ENCODE measurements around the gene CHRM3.

The CHRM3 gene

DNA sequence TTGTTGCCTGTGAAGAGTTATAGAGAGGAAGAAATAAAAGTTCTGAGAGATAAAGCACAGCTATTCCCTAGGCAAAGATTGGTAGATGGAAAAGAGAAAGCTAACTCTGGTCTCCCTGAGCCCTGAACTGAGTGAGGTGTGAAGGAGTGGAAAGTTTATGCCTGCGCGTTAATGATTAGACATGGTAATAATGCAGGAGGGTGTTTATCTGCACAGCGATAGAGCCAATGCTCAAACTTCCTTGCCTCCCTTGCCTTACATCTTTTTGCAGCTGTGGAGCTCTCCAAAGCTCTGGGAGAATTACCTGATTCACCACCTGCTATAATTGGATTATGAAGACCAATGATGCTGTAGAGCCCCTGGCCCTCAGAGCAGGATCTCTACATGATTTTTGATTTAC, 32.8 kb upstream of the CHRM3 start:
- no peak overlapping the region for H2BK15ac ChIP-seq (replicated peaks; ENCODE audit: low read depth)
- WGBS (ENCODE audit: extremely low coverage, insufficient coverage, low lambda C conversion rate) = no CpG with 5 or more reads among the region's 3 CpGs

GRCh38 chr1:239354231-239354630, 32.1 kb upstream of the CHRM3 start:
- H3K56ac ChIP-seq (ENCODE audit: low read length) = no peak overlapping the region
- no peaks in the 10 kb centered on the region for H3K4me1 ChIP-seq (ENCODE audit: control insufficient read depth, low read depth, low read length)
- no peak overlapping the region for H3K4me2 ChIP-seq (ENCODE audit: low read length)
- H3K79me1 ChIP-seq (ENCODE audit: low read length) = no peaks in the 10 kb centered on the region
- no CpG with 5 or more reads among the region's 1 CpG for WGBS (ENCODE audit: extremely low coverage, insufficient coverage, low lambda C conversion rate)
- H2BK5ac ChIP-seq (ENCODE audit: low read length) = no peak overlapping the region
- no peak for DNase-seq
- no peaks in the 10 kb centered on the region for H3K79me2 ChIP-seq (ENCODE audit: control insufficient read depth, insufficient read depth, low read length)
- no peak overlapping the region for H4K8ac ChIP-seq (ENCODE audit: low read depth, low read length)
- no peaks in the 10 kb centered on the region for H3K36me3 ChIP-seq (ENCODE audit: control insufficient read depth, insufficient read depth, low read length)
- no peak overlapping the region for H2AK5ac ChIP-seq (ENCODE audit: low read length)
- no peak overlapping the region for H3K27ac ChIP-seq (ENCODE audit: low read depth, low read length)
- no peak overlapping the region for H3K9ac ChIP-seq (ENCODE audit: low read length)
- H4K5ac ChIP-seq (ENCODE audit: low read length) = no peak overlapping the region
- H3K18ac ChIP-seq (ENCODE audit: low read length) = no peak overlapping the region
- no peak overlapping the region for H2BK15ac ChIP-seq (replicated peaks; ENCODE audit: low read depth)
- H3K23ac ChIP-seq (ENCODE audit: low read length) = no peak overlapping the region
- no peaks in the 10 kb centered on the region for H3K27me3 ChIP-seq (ENCODE audit: insufficient read depth, low read length, poor library complexity)
- no peak overlapping the region for H3K4ac ChIP-seq (ENCODE audit: low read depth, low read length)
- no peak overlapping the region for H3K4me3 ChIP-seq (ENCODE audit: low read length)
- no peak overlapping the region for H2BK120ac ChIP-seq (ENCODE audit: low read depth, low read length)

More for the DNA sequence above, 32.8 kb upstream of the CHRM3 start:
- Histone ChIP-seq H3K4ac (ENCODE audit: low read depth, low read length) (no peak overlapping the region), H3K27me3 (ENCODE audit: insufficient read depth, low read length, poor library complexity) (no peaks in the 10 kb centered on the region), H3K27ac (ENCODE audit: low read depth, low read length) (no peak overlapping the region), H3K9ac (ENCODE audit: low read length) (no peak overlapping the region), H4K8ac (ENCODE audit: low read depth, low read length) (no peak overlapping the region), H4K5ac (ENCODE audit: low read length) (no peak overlapping the region), H3K4me3 (ENCODE audit: low read length) (no peak overlapping the region), H2BK5ac (ENCODE audit: low read length) (no peak overlapping the region), H3K23ac (ENCODE audit: low read length) (no peak overlapping the region), H3K18ac (ENCODE audit: low read length) (no peak overlapping the region), H3K4me2 (ENCODE audit: low read length) (no peak overlapping the region), H3K79me2 (ENCODE audit: control insufficient read depth, insufficient read depth, low read length) (no peaks in the 10 kb centered on the region), H3K4me1 (ENCODE audit: control insufficient read depth, low read depth, low read length) (no peaks in the 10 kb centered on the region), H3K36me3 (ENCODE audit: control insufficient read depth, insufficient read depth, low read length) (no peaks in the 10 kb centered on the region), H3K79me1 (ENCODE audit: low read length) (no peaks in the 10 kb centered on the region), H2AK5ac (ENCODE audit: low read length) (no peak overlapping the region), H2BK120ac (ENCODE audit: low read depth, low read length) (no peak overlapping the region), H3K56ac (ENCODE audit: low read length) (no peak overlapping the region)
- no peak for DNase-seq

DNA sequence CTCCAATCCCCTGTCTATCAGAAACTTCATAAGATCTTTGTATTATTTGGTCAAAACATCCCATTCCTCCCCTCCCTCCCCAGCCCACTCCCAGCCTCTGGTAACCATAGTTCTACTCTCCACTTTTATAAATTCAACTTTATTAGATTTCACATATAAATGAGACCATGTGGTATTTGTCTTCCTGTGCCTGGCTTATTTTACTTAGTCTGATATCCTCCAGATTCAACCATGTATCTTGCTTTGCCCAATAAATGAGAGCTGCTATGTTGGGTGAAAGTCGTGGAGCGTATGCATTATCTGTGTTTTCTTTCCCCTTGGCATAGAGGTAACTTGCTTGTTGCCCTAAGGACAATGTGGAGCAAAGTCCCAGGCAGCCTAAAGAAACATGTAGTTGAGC, 28.5 kb upstream of the CHRM3 start:
- H3K36me3 ChIP-seq (ENCODE audit: control insufficient read depth, insufficient read depth, low read length) = no peaks in the 10 kb centered on the region
- H2BK120ac ChIP-seq (ENCODE audit: low read depth, low read length) = no peak overlapping the region
- H2AK5ac ChIP-seq (ENCODE audit: low read length) = no peak overlapping the region
- H3K9ac ChIP-seq (ENCODE audit: low read length) = no peak overlapping the region
- H3K18ac ChIP-seq (ENCODE audit: low read length) = no peak overlapping the region
- no peak overlapping the region for H3K27ac ChIP-seq (ENCODE audit: low read depth, low read length)
- no CpG with 5 or more reads among the region's 2 CpGs for WGBS (ENCODE audit: extremely low coverage, insufficient coverage, low lambda C conversion rate)
- H4K8ac ChIP-seq (ENCODE audit: low read depth, low read length) = no peak overlapping the region
- no peak overlapping the region for H3K4me3 ChIP-seq (ENCODE audit: low read length)
- H3K4me1 ChIP-seq (ENCODE audit: control insufficient read depth, low read depth, low read length) = no peaks in the 10 kb centered on the region
- no peak overlapping the region for H3K56ac ChIP-seq (ENCODE audit: low read length)
- H3K23ac ChIP-seq (ENCODE audit: low read length) = no peak overlapping the region
- no peak overlapping the region for H3K4ac ChIP-seq (ENCODE audit: low read depth, low read length)
- no peaks in the 10 kb centered on the region for H3K27me3 ChIP-seq (ENCODE audit: insufficient read depth, low read length, poor library complexity)
- no peak overlapping the region for H4K5ac ChIP-seq (ENCODE audit: low read length)
- no peaks in the 10 kb centered on the region for H3K79me2 ChIP-seq (ENCODE audit: control insufficient read depth, insufficient read depth, low read length)
- H2BK15ac ChIP-seq (replicated peaks; ENCODE audit: low read depth) = no peak overlapping the region
- H3K79me1 ChIP-seq (ENCODE audit: low read length) = no peaks in the 10 kb centered on the region
- H3K4me2 ChIP-seq (ENCODE audit: low read length) = no peak overlapping the region
- no peak overlapping the region for H2BK5ac ChIP-seq (ENCODE audit: low read length)
- no peak for DNase-seq

DNA sequence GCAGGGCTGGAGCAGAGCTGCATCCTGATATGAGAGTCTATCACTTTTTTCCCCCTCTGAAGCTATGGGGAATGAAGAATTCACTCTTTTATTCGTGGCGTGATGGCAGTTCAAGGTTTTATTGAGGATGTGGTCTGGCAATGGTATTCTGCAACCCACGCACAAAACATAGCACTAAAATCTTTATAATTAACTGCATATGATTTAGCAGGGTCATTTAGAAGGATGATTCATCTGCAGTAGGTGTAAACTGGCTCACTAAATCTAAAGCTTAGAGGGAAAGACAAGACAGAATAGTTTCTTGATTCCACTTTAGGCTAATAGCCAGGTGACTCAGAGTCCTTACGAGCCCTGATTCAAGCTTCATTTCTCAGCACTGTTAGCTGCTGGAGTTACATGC, 25.0 kb upstream of the CHRM3 start:
- WGBS (ENCODE audit: extremely low coverage, insufficient coverage, low lambda C conversion rate) = no CpG with 5 or more reads among the region's 4 CpGs

DNA sequence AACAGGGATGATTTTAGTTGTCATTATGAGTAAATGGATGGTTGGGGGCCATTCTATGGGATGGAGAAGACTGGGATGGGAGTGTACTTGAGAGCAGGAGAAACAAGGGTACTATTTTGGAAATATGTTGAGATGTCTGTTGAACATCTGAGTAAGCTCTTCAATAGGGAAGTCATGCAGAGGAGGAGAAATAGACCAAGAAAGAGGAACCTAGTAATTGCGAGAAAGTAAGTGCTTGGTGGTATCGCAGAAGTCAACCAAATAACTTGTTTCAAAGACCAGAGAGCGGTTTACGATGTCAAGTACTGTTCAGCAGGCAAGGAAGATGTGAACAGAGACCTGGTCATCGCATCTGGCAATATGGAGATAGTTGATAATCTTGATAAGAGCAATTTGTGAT, 22.4 kb upstream of the CHRM3 start:
- H2BK5ac ChIP-seq (ENCODE audit: low read length) = no peak overlapping the region
- no peak overlapping the region for H3K4me2 ChIP-seq (ENCODE audit: low read length)
- H2BK15ac ChIP-seq (replicated peaks; ENCODE audit: low read depth) = no peak overlapping the region
- H4K5ac ChIP-seq (ENCODE audit: low read length) = no peak overlapping the region
- H3K23ac ChIP-seq (ENCODE audit: low read length) = no peak overlapping the region
- H3K9ac ChIP-seq (ENCODE audit: low read length) = no peak overlapping the region
- H2BK120ac ChIP-seq (ENCODE audit: low read depth, low read length) = no peak overlapping the region
- H3K27me3 ChIP-seq (ENCODE audit: insufficient read depth, low read length, poor library complexity) = no peaks in the 10 kb centered on the region
- no peaks in the 10 kb centered on the region for H3K79me2 ChIP-seq (ENCODE audit: control insufficient read depth, insufficient read depth, low read length)
- H3K4me1 ChIP-seq (ENCODE audit: control insufficient read depth, low read depth, low read length) = no peaks in the 10 kb centered on the region
- H3K56ac ChIP-seq (ENCODE audit: low read length) = no peak overlapping the region
- no peak overlapping the region for H2AK5ac ChIP-seq (ENCODE audit: low read length)
- no peaks in the 10 kb centered on the region for H3K36me3 ChIP-seq (ENCODE audit: control insufficient read depth, insufficient read depth, low read length)
- no peak overlapping the region for H3K4me3 ChIP-seq (ENCODE audit: low read length)
- H3K18ac ChIP-seq (ENCODE audit: low read length) = no peak overlapping the region
- no peak overlapping the region for H3K4ac ChIP-seq (ENCODE audit: low read depth, low read length)
- H4K8ac ChIP-seq (ENCODE audit: low read depth, low read length) = no peak overlapping the region
- no peak for DNase-seq
- H3K27ac ChIP-seq (ENCODE audit: low read depth, low read length) = no peak overlapping the region
- WGBS (ENCODE audit: extremely low coverage, insufficient coverage, low lambda C conversion rate) = no CpG with 5 or more reads among the region's 5 CpGs
- no peaks in the 10 kb centered on the region for H3K79me1 ChIP-seq (ENCODE audit: low read length)

More for the DNA sequence above, 25.0 kb upstream of the CHRM3 start:
- H3K27me3 ChIP-seq (ENCODE audit: insufficient read depth, low read length, poor library complexity) = no peaks in the 10 kb centered on the region
- H3K79me1 ChIP-seq (ENCODE audit: low read length) = no peaks in the 10 kb centered on the region
- no peak overlapping the region for H3K4ac ChIP-seq (ENCODE audit: low read depth, low read length)
- H4K5ac ChIP-seq (ENCODE audit: low read length) = no peak overlapping the region
- H3K36me3 ChIP-seq (ENCODE audit: control insufficient read depth, insufficient read depth, low read length) = no peaks in the 10 kb centered on the region
- H3K23ac ChIP-seq (ENCODE audit: low read length) = no peak overlapping the region
- no peaks in the 10 kb centered on the region for H3K79me2 ChIP-seq (ENCODE audit: control insufficient read depth, insufficient read depth, low read length)
- H4K8ac ChIP-seq (ENCODE audit: low read depth, low read length) = no peak overlapping the region
- H2BK120ac ChIP-seq (ENCODE audit: low read depth, low read length) = no peak overlapping the region
- no peak overlapping the region for H2AK5ac ChIP-seq (ENCODE audit: low read length)
- no peak overlapping the region for H3K18ac ChIP-seq (ENCODE audit: low read length)
- no peak overlapping the region for H3K4me2 ChIP-seq (ENCODE audit: low read length)
- H2BK15ac ChIP-seq (replicated peaks; ENCODE audit: low read depth) = no peak overlapping the region
- no peak overlapping the region for H3K56ac ChIP-seq (ENCODE audit: low read length)
- H3K27ac ChIP-seq (ENCODE audit: low read depth, low read length) = no peak overlapping the region
- H3K4me1 ChIP-seq (ENCODE audit: control insufficient read depth, low read depth, low read length) = no peaks in the 10 kb centered on the region
- DNase-seq = no peak
- no peak overlapping the region for H2BK5ac ChIP-seq (ENCODE audit: low read length)
- H3K4me3 ChIP-seq (ENCODE audit: low read length) = no peak overlapping the region
- no peak overlapping the region for H3K9ac ChIP-seq (ENCODE audit: low read length)

DNA sequence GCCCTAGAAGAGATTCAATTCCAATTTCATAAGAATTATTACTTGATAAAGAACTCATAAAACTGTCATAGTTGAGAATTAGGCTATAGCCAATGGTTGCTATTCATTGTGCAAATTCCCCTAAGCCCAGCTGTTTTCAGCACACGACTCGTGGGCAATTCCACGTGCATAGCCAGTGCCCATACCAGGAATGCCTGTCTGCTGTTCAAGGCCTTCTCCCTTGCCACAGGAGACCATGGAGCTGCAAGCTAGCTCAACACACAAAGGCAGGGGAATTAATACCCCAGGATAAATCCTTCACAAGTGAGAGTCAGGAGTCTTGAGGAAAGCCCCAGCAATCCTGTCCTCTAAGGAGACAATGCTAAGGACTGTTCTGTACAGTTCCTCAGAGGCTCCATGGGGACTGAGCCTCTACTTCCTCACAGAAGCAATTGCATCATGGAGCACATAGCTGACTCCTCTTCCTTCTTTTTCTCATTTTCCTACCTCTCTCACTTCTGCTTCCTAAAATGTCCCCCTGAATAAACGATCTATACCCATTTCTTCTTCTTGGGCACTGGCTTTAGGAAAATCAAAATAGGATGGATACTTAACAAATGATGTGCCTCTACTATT, 19.1 kb upstream of the CHRM3 start:
- Histone ChIP-seq H4K8ac (ENCODE audit: low read depth, low read length) (no peak overlapping the region), H2BK15ac (replicated peaks; ENCODE audit: low read depth) (no peak overlapping the region), H3K4me1 (ENCODE audit: control insufficient read depth, low read depth, low read length) (no peaks in the 10 kb centered on the region), H3K9ac (ENCODE audit: low read length) (no peak overlapping the region), H2BK120ac (ENCODE audit: low read depth, low read length) (no peak overlapping the region), H3K27ac (ENCODE audit: low read depth, low read length) (no peak overlapping the region), H3K18ac (ENCODE audit: low read length) (no peak overlapping the region), H3K27me3 (ENCODE audit: insufficient read depth, low read length, poor library complexity) (no peaks in the 10 kb centered on the region), H3K79me1 (ENCODE audit: low read length) (no peaks in the 10 kb centered on the region), H3K4ac (ENCODE audit: low read depth, low read length) (no peak overlapping the region), H3K79me2 (ENCODE audit: control insufficient read depth, insufficient read depth, low read length) (no peaks in the 10 kb centered on the region), H3K36me3 (ENCODE audit: control insufficient read depth, insufficient read depth, low read length) (no peaks in the 10 kb centered on the region), H3K4me3 (ENCODE audit: low read length) (no peak overlapping the region), H2AK5ac (ENCODE audit: low read length) (no peak overlapping the region), H4K5ac (ENCODE audit: low read length) (no peak overlapping the region), H2BK5ac (ENCODE audit: low read length) (no peak overlapping the region), H3K23ac (ENCODE audit: low read length) (no peak overlapping the region), H3K4me2 (ENCODE audit: low read length) (no peak overlapping the region), H3K56ac (ENCODE audit: low read length) (no peak overlapping the region)
- no CpG with 5 or more reads among the region's 4 CpGs for WGBS (ENCODE audit: extremely low coverage, insufficient coverage, low lambda C conversion rate)
- no peak for DNase-seq
